Endothelial cell of umbilical vein (primary cell): Measurements from ENCODE around the gene SPAG17. TPM values are rescaled to one million over a fixed set of nuclear protein-coding genes. Genes with fewer than 3 reads are reported as not detected.

Source experiments
- BruUV-seq: library from RNA; stranded (reverse); fragments of 400-500 nt; replicated peaks from 2 replicates; lab custom pipeline; 2021; lab: Mats Ljungman, UMichigan
- CTCF ChIA-PET: fragments of 300-600, 350-600 bp; sonication (Branson Sonifier 250); formaldehyde crosslinking; loops from one replicate; lab custom pipeline; 2021; ENCODE audit warnings: antibody characterized with exemption, inconsistent platforms; lab: Charles Lee
- POLR2A ChIA-PET: fragments of 300-600, 350-600 bp; sonication (Branson Sonifier 250); formaldehyde crosslinking; loops from one replicate; lab custom pipeline; 2021; ENCODE audit warnings: antibody characterized with exemption, inconsistent platforms; lab: Charles Lee
- DNase-seq: peaks from one replicate; pipeline ENCODE4 v3.0.0-alpha.2; 2011; ENCODE audit warnings: low read depth, low spot score
- FAIRE-seq: peaks from 2 replicates; lab custom pipeline; 2011; peaks lifted over from hg19 to GRCh38; lab: Jason Lieb, UNC
- H2AFZ ChIP-seq: 2 replicates; pipeline ENCODE4 v1.6.0; 2012; ENCODE audit warnings: low read depth, low read length, control low read depth, inconsistent platforms
- H3K27ac ChIP-seq: 2 replicates; pipeline ENCODE4 v1.5.1; 2011; ENCODE audit warnings: low read depth, mild to moderate bottlenecking, control low read depth, low read length, moderate library complexity; ENCODE audit not compliant: insufficient read depth
- H3K27me3 ChIP-seq, 2 experiments: 2 replicates each; pipeline versions ENCODE4 v1.6.0 to v1.6.1; 2011; ENCODE audit warnings: low read length in 2 of 2, mixed read lengths in 1 of 2; ENCODE audit not compliant: control insufficient read depth in 2 of 2, insufficient read depth in 2 of 2
- H3K36me3 ChIP-seq, 2 experiments: 2 replicates in 1 of 2; 3 replicates in 1 of 2; pipeline ENCODE4 v1.5.1; 2011; ENCODE audit warnings: low read length in 2 of 2, mild to moderate bottlenecking in 1 of 2, moderate library complexity in 1 of 2; ENCODE audit not compliant: control insufficient read depth in 2 of 2, insufficient read depth in 2 of 2; ENCODE audit errors: extremely low read depth in 1 of 2
- H3K4me1 ChIP-seq: 3 replicates; pipeline ENCODE4 v1.5.1; 2011; ENCODE audit warnings: mild to moderate bottlenecking, low read length; ENCODE audit not compliant: control insufficient read depth, insufficient read depth; ENCODE audit errors: extremely low read depth
- H3K4me2 ChIP-seq: 2 replicates; pipeline ENCODE4 v1.6.1; 2011; ENCODE audit warnings: low read length, control low read depth, mixed read lengths; ENCODE audit not compliant: insufficient read depth
- H3K4me3 ChIP-seq, 3 experiments: fragments of 200-600 bp in 1 of 3; sonication (generic), shearing (Covaris generic) in 1 of 3; replicated peaks in 1 of 3; 2 replicates each; pipeline ENCODE4 v1.5.1; 2011 to 2016; ENCODE audit warnings: control low read depth in 3 of 3, low read length in 3 of 3, mild to moderate bottlenecking in 2 of 3, inconsistent platforms in 1 of 3, low read depth in 1 of 3, moderate library complexity in 1 of 3; ENCODE audit not compliant: insufficient read depth in 1 of 3
- H3K79me2 ChIP-seq: 2 replicates; pipeline ENCODE4 v1.6.0; 2012; ENCODE audit warnings: low read length, inconsistent platforms; ENCODE audit not compliant: control insufficient read depth, insufficient read depth
- H3K9ac ChIP-seq: replicated peaks from 2 replicates; pipeline ENCODE3; 2011; ENCODE audit warnings: low read length, control low read depth; ENCODE audit not compliant: insufficient read depth; ENCODE audit errors: extremely low read depth
- H3K9me1 ChIP-seq: replicated peaks from 3 replicates; pipeline ENCODE4 v1.6.0; 2011; ENCODE audit warnings: mild to moderate bottlenecking, low read length; ENCODE audit not compliant: control insufficient read depth, insufficient read depth; ENCODE audit errors: extremely low read depth
- H3K9me3 ChIP-seq: replicated peaks from 2 replicates; pipeline ENCODE4 v1.5.1; 2012; ENCODE audit warnings: low read length, inconsistent platforms; ENCODE audit not compliant: control insufficient read depth, insufficient read depth
- H4K20me1 ChIP-seq: replicated peaks from 2 replicates; pipeline ENCODE3; 2011; ENCODE audit warnings: mild to moderate bottlenecking, low read length; ENCODE audit not compliant: control insufficient read depth, insufficient read depth; ENCODE audit errors: extremely low read depth
- EZH2 ChIP-seq: IDR thresholded peaks from 2 replicates; pipeline ENCODE4 v1.6.1; 2012; ENCODE audit warnings: borderline replicate concordance, low read depth, mild to moderate bottlenecking, moderate library complexity, low read length, inconsistent platforms; ENCODE audit not compliant: severe bottlenecking
- FOS ChIP-seq: IDR thresholded peaks from 2 replicates; pipeline ENCODE4 v1.6.1; 2011; ENCODE audit warnings: mild to moderate bottlenecking, low read length, moderate library complexity, borderline replicate concordance; ENCODE audit not compliant: insufficient read depth
- GATA2 ChIP-seq: IDR thresholded peaks from 2 replicates; pipeline ENCODE4 v1.7.0; 2011; ENCODE audit warnings: low read depth, mild to moderate bottlenecking, moderate library complexity, mixed read lengths, low read length; ENCODE audit not compliant: insufficient read length, insufficient read depth
- JUN ChIP-seq: IDR thresholded peaks from 2 replicates; pipeline ENCODE4 v1.6.1; 2011; ENCODE audit warnings: borderline replicate concordance, low read depth; ENCODE audit not compliant: insufficient read length, insufficient read depth
- MYC ChIP-seq: IDR thresholded peaks from one replicate; pipeline ENCODE4 v1.6.1; 2011; ENCODE audit warnings: mild to moderate bottlenecking, low read depth, low read length
- POLR2A ChIP-seq: IDR thresholded peaks from 2 replicates; pipeline ENCODE4 v1.6.1; 2012; ENCODE audit warnings: low read depth, mild to moderate bottlenecking, control low read depth, low read length
- POLR2AphosphoS5 ChIP-seq: IDR thresholded peaks from 2 replicates; pipeline ENCODE4 v1.6.1; 2012; ENCODE audit warnings: low read depth, mild to moderate bottlenecking, control low read depth, low read length, moderate library complexity; ENCODE audit not compliant: insufficient read depth
- dilution Hi-C: fragments of 300-500 bp; cut with MboI; formaldehyde crosslinking; loops from one replicate; pipeline ENCODE4 v1.15.0; 2019; ENCODE audit warnings: low sequenced_read_pairs; ENCODE audit not compliant: extremely low pct_ligation_motif_present
- intact Hi-C: fragments of 100-400 bp; cut with micrococcal nuclease; formaldehyde crosslinking; loops from one replicate; pipeline ENCODE4 v1.10.0; 2022
- polyA plus RNA-seq, 4 experiments: library from polyadenylated mRNA; depleted of rRNA in 3 of 4; stranded (reverse) in 3 of 4; unstranded in 1 of 4; fragments of >200 nt; gene quantifications; 2 replicates each; pipeline versions ENCODE4 v1.2.1 to v1.2.3, GENCODE V29; 2011 to 2012; ENCODE audit warnings: missing spikeins in 1 of 4
- total RNA-seq: library from RNA; stranded (reverse); gene quantifications from 2 replicates; pipeline ENCODE4 v1.2.3, GENCODE V29; 2021
- TF ChIP-seq, protein P1 (sequence below): IDR thresholded peaks from 2 replicates; pipeline ENCODE4 v1.6.1; 2011; ENCODE audit not compliant: insufficient read depth, insufficient read length
- TF ChIP-seq, protein P2 (sequence below), 2 donors: IDR thresholded peaks; 1 replicate in 1 of 2; 2 replicates in 1 of 2; pipeline ENCODE4 v1.5.1; 2011; ENCODE audit warnings: low read length in 2 of 2, mild to moderate bottlenecking in 2 of 2, moderate library complexity in 2 of 2, control low read depth in 1 of 2, inconsistent platforms in 1 of 2, low read depth in 1 of 2; ENCODE audit not compliant: insufficient read depth in 1 of 2; ENCODE audit errors: extremely low read depth in 1 of 2

SPAG17 gene
- total and polyA plus RNA-seq, 2 donors (not counting 3 experiments of a cell fraction or from before 2014, with no cell fraction given) = not detected

DNA sequence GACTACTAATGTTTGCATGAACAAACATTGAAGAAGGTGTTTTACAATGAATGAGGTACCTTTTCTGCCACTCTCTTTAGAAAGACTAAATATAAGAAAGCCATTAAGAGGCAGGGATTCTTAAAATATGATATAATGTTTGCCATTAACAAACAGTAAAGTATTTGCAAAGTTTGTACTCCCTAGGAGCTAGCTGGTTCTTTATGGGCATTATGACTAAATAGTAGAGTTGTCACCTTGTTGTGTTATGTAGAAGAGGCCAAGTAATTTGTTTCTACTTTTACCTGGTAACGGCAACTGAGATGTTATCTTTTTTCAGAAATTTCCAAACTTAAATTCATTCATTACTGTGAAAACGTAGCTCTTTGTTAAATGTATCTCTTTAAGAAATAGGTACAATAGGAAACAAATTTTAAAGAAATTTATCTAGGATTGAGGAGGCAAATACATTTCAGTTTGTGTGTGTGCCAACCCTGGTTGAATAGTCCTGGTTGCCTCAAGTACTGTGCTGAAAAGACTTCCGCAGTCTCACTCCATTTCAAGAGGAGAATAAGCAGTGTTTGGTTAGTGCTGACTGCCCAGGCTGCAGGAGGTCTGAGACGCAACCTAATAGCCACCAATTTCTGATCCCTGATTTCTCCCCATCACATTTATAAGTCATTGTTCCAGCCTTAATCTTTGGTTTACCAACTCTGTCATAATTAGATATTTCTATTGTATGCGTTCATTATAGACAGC lies 203.4 kb downstream of the SPAG17 start:
- intact Hi-C loops (no loop called here), dilution Hi-C loops (no loop called here)
- CTCF ChIA-PET = no interaction called here
- Histone ChIP-seq H3K36me3 (no peaks in the 10 kb centered on the region), H3K27me3 (peaks cover 0 to 5% of the 10 kb centered on the region in 2 experiments), H3K9me3 (no peaks in the 10 kb centered on the region), H2AFZ (no peak overlapping the region), H3K9ac (no peak overlapping the region), H3K27ac (no peak overlapping the region), H3K4me3 (no peak overlapping the region), H3K79me2 (no peaks in the 10 kb centered on the region), H4K20me1 (no peaks in the 10 kb centered on the region), H3K9me1 (no peaks in the 10 kb centered on the region), H3K4me1 (no peaks in the 10 kb centered on the region), H3K4me2 (no peak overlapping the region)
- TF ChIP-seq, protein P1, sequence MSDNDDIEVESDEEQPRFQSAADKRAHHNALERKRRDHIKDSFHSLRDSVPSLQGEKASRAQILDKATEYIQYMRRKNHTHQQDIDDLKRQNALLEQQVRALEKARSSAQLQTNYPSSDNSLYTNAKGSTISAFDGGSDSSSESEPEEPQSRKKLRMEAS = no peak
- TF ChIP-seq POLR2AphosphoS5 (no peak), MYC (no peak), POLR2A (no peak), JUN (no peak), GATA2 (no peak), FOS (no peak), EZH2 (no peak)
- TF ChIP-seq, protein P2, sequence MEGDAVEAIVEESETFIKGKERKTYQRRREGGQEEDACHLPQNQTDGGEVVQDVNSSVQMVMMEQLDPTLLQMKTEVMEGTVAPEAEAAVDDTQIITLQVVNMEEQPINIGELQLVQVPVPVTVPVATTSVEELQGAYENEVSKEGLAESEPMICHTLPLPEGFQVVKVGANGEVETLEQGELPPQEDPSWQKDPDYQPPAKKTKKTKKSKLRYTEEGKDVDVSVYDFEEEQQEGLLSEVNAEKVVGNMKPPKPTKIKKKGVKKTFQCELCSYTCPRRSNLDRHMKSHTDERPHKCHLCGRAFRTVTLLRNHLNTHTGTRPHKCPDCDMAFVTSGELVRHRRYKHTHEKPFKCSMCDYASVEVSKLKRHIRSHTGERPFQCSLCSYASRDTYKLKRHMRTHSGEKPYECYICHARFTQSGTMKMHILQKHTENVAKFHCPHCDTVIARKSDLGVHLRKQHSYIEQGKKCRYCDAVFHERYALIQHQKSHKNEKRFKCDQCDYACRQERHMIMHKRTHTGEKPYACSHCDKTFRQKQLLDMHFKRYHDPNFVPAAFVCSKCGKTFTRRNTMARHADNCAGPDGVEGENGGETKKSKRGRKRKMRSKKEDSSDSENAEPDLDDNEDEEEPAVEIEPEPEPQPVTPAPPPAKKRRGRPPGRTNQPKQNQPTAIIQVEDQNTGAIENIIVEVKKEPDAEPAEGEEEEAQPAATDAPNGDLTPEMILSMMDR (IDR thresholded peaks at IDR 0.05; ENCODE audit: extremely low read depth in 1 of 2, insufficient read depth in 1 of 2, low read depth in 1 of 2, low read length in 2 of 2) = no peak
- DNase-seq (no peak), FAIRE-seq (no peak)
- BruUV-seq = no TSS peak
- POLR2A ChIA-PET = no interaction called here
